SK-N-SH (cell line): ENCODE measurements around the gene TMEM229A. TPM values are rescaled to one million over a fixed set of nuclear protein-coding genes. Genes with fewer than 3 reads are reported as not detected.
"Not testable (repeated sequence)": the region's sequence is repeated elsewhere in the genome, so short reads cannot be mapped to it uniquely, and the experiment has no call there.

Experiments used
- CTCF ChIA-PET: fragments of 300-600, 350-600 bp; formaldehyde crosslinking; extraction: SDS; loops from one replicate; lab custom pipeline; 2021; lab: Yijun Ruan, JAX
- POLR2A ChIA-PET: fragments of 350-600 bp; sonication (Branson Sonifier 250); formaldehyde crosslinking; extraction: SDS; loops from one replicate; lab custom pipeline; 2020; ENCODE audit warnings: antibody characterized with exemption, inconsistent platforms; lab: Yijun Ruan, JAX
- DNase-seq: peaks from one replicate; pipeline ENCODE4 v3.0.0; 2012
- H2AFZ ChIP-seq: fragments of 200-600 bp; sonication (generic); 2 replicates; pipeline ENCODE4 v1.8.1; 2016; ENCODE audit warnings: antibody characterized with exemption, mild to moderate bottlenecking, low read depth
- H3F3A ChIP-seq: fragments of 200-600 bp; sonication (generic); replicated peaks from 2 replicates; pipeline ENCODE3; 2016; ENCODE audit warnings: antibody characterized with exemption, mild to moderate bottlenecking; ENCODE audit not compliant: insufficient read depth
- H3K27ac ChIP-seq, 2 experiments: fragments of 200-500 bp in 1 of 2; fragments of 200-600 bp in 1 of 2; sonication (Bioruptor generic) in 1 of 2; sonication (generic), shearing (Covaris generic) in 1 of 2; 2 replicates each; pipeline versions ENCODE4 v1.5.1 to v1.6.1; 2014 to 2016; ENCODE audit warnings: low read depth in 2 of 2, inconsistent platforms in 1 of 2, low read length in 1 of 2, mild to moderate bottlenecking in 1 of 2, mixed read lengths in 1 of 2
- H3K27me3 ChIP-seq: fragments of 200-600 bp; sonication (generic), shearing (Covaris generic); 2 replicates; pipeline ENCODE4 v1.6.1; 2016; ENCODE audit warnings: mixed run types; ENCODE audit not compliant: insufficient read depth
- H3K36me3 ChIP-seq, 2 experiments: fragments of 200-500 bp in 1 of 2; fragments of 200-600 bp in 1 of 2; sonication (Bioruptor generic) in 1 of 2; sonication (generic) in 1 of 2; replicated peaks in 1 of 2; 2 replicates each; pipeline versions ENCODE3 to v1.5.1; 2014 to 2016; ENCODE audit warnings: low read length in 1 of 2, mild to moderate bottlenecking in 1 of 2; ENCODE audit not compliant: insufficient read depth in 2 of 2, control insufficient read depth in 1 of 2
- H3K4me1 ChIP-seq, 2 experiments: fragments of 200-500 bp in 1 of 2; fragments of 200-600 bp in 1 of 2; sonication (Bioruptor generic) in 1 of 2; sonication (generic), shearing (Covaris generic) in 1 of 2; 2 replicates each; pipeline versions ENCODE4 v1.5.1 to v1.6.1; 2014 to 2016; ENCODE audit warnings: low read depth in 1 of 2, low read length in 1 of 2, mixed run types in 1 of 2; ENCODE audit not compliant: insufficient read depth in 2 of 2, control insufficient read depth in 1 of 2
- H3K4me2 ChIP-seq: fragments of 200-600 bp; sonication (generic), shearing (Covaris generic); 2 replicates; pipeline ENCODE4 v1.6.1; 2017; ENCODE audit warnings: mixed run types
- H3K4me3 ChIP-seq, 2 experiments: fragments of 200-500 bp in 1 of 2; fragments of 200-600 bp in 1 of 2; sonication (Bioruptor generic) in 1 of 2; sonication (generic), shearing (Covaris generic) in 1 of 2; 2 replicates each; pipeline versions ENCODE4 v1.5.1 to v1.8.1; 2014 to 2016; ENCODE audit warnings: low read depth in 2 of 2, inconsistent platforms in 1 of 2, low read length in 1 of 2, mild to moderate bottlenecking in 1 of 2, mixed read lengths in 1 of 2, moderate library complexity in 1 of 2
- H3K79me2 ChIP-seq: fragments of 200-600 bp; sonication (generic); 2 replicates; pipeline ENCODE4 v1.8.1; 2017; ENCODE audit warnings: mild to moderate bottlenecking; ENCODE audit not compliant: insufficient read depth
- H3K9ac ChIP-seq: fragments of 200-600 bp; sonication (generic); 2 replicates; pipeline ENCODE4 v1.6.1; 2017; ENCODE audit warnings: mixed run types
- H3K9me2 ChIP-seq: fragments of 200-600 bp; sonication (generic); 2 replicates; pipeline ENCODE4 v1.6.1; 2017; ENCODE audit warnings: mixed run types
- H3K9me3 ChIP-seq: fragments of 200-600 bp; sonication (generic); 2 replicates; pipeline ENCODE4 v1.6.1; 2017; ENCODE audit warnings: mixed run types, mild to moderate bottlenecking, moderate library complexity
- H4K20me1 ChIP-seq: fragments of 200-600 bp; sonication (generic); 2 replicates; pipeline ENCODE4 v1.6.1; 2017; ENCODE audit warnings: mild to moderate bottlenecking, mixed run types; ENCODE audit not compliant: insufficient read depth
- EZH2phosphoT487 ChIP-seq: fragments of 200-600 bp; sonication (generic); IDR thresholded peaks from 2 replicates; pipeline ENCODE4 v1.6.1; 2017; ENCODE audit warnings: low read depth, mixed run types, mild to moderate bottlenecking, antibody characterized with exemption, moderate library complexity, borderline replicate concordance
- FOXM1 ChIP-seq: IDR thresholded peaks from 2 replicates; pipeline ENCODE4 v1.4.0; 2012; ENCODE audit warnings: low read depth, mild to moderate bottlenecking
- MXI1 ChIP-seq: IDR thresholded peaks from 2 replicates; pipeline ENCODE4 v1.6.1; 2012; ENCODE audit warnings: mild to moderate bottlenecking, low read depth, low read length, improper control_type of control experiment
- NFIC ChIP-seq: IDR thresholded peaks from 2 replicates; pipeline ENCODE4 v1.4.0; 2012; ENCODE audit warnings: borderline replicate concordance
- RFX5 ChIP-seq: IDR thresholded peaks from 2 replicates; pipeline ENCODE4 v1.6.1; 2012; ENCODE audit warnings: mild to moderate bottlenecking, improper control_type of control experiment, low read length
- RXRA ChIP-seq: IDR thresholded peaks from 2 replicates; pipeline ENCODE4 v1.4.0; 2012; ENCODE audit warnings: low read depth, mild to moderate bottlenecking, borderline replicate concordance
- TAF1 ChIP-seq: IDR thresholded peaks from 2 replicates; pipeline ENCODE4 v1.6.1; 2012; ENCODE audit warnings: low read depth, mild to moderate bottlenecking, low read length, moderate library complexity, borderline replicate concordance
- TEAD4 ChIP-seq: IDR thresholded peaks from 2 replicates; pipeline ENCODE4 v1.4.0; 2012; ENCODE audit warnings: mild to moderate bottlenecking, borderline replicate concordance; ENCODE audit not compliant: insufficient read depth
- USF1 ChIP-seq: IDR thresholded peaks from 2 replicates; pipeline ENCODE4 v1.4.0; 2012; ENCODE audit warnings: low read depth, borderline replicate concordance
- WGBS: methylation state at CpG from one replicate; pipeline ENCODE4 v1.1.6; 2017; ENCODE audit warnings: low lambda C conversion rate; 5-methylcytosine and 5-hydroxymethylcytosine counted together
- polyA plus RNA-seq, 3 experiments: library from polyadenylated mRNA; depleted of rRNA; stranded (reverse); fragments of >200 nt; gene quantifications; 2 replicates each; pipeline ENCODE4 v1.2.3, GENCODE V29; 2012

TMEM229A gene
- polyA plus RNA-seq, 1 of the 3 experiments (the other 2 are of a cell fraction) = 0.35 TPM

DNA sequence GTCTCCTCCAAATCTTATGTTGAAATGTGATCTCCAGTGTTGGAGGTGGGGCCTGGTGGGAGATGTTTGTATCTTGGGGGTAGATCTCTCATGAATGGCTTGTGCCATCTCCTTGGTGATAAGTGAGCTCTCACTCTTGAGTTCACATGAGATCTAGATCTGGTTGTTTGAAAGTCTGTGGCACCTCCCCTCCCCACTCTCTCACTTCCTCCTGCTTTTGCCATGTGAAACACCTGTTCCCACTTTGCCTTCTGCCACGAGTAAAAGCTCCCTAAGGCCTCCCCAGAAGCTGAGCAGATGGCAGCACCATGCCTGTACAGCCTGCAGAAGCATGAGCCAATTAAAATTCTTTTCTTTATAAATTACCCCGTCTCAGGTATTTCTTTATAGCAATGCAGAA is 23.5 kb downstream of the TMEM229A start:
- Histone ChIP-seq H3K9ac (no peak overlapping the region), H3K4me1 (peaks cover 0 to 5% of the 10 kb centered on the region in 2 experiments; a peak in 2 of 4 replicates), H3K36me3 (no peaks in the 10 kb centered on the region), H3K27ac (no peak overlapping the region), H3K4me3 (no peak overlapping the region), H4K20me1 (no peaks in the 10 kb centered on the region), H3K4me2 (no peak overlapping the region), H2AFZ (no peak overlapping the region), H3K27me3 (no peaks in the 10 kb centered on the region), H3K9me2 (no peaks in the 10 kb centered on the region), H3F3A (no peaks in the 10 kb centered on the region)
- CTCF ChIA-PET = interaction anchor here (1.1 to 1.2 kb wide), 2 partner anchors 9 to 17 kb away, joined by 3 read pairs; no protein-coding TSS in a partner anchor
- POLR2A ChIA-PET = no interaction called here
- 38% methylated on average over 2 of the region's 2 CpGs for WGBS
- no peak for DNase-seq
- no peak for TF ChIP-seq TAF1
- TF ChIP-seq TEAD4 = no peak
- TF ChIP-seq FOXM1 = no peak
- no peak for TF ChIP-seq RXRA
- TF ChIP-seq NFIC = no peak
- no peak for TF ChIP-seq RFX5
- no peak for TF ChIP-seq EZH2phosphoT487
- TF ChIP-seq, all 33 proteins: peak for 0
- Histone ChIP-seq H3K9me3 (no peaks in the 10 kb centered on the region), H3K79me2 (no peaks in the 10 kb centered on the region)

DNA sequence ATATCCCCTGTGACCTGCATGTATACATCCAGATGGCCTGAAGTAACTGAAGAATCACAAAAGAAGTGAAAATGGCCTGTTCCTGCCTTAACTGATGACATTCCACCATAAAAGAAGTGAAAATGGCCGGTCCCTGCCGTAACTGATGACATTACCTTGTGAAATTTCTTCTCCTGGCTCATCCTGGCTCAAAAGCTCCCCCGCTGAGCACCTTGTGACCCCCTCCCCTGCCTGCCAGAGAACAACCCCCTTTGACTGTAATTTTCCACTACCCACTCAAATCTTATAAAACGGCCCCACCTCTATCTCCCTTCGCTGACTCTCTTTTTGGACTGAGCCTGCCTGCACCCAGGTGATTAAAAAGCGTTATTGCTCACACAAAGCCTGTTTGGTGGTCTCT is 24.6 kb downstream of the TMEM229A start:
- POLR2A ChIA-PET = interaction anchor here (1.5 kb wide), 1 partner anchor 18 kb away, joined by 6 read pairs; no protein-coding TSS in a partner anchor
- CTCF ChIA-PET = interaction anchor here (1.1 kb wide), 1 partner anchor 10 kb away, joined by 3 read pairs; no protein-coding TSS in a partner anchor
- 49% methylated on average over 6 of the region's 6 CpGs for WGBS
- H3F3A ChIP-seq, H3K9me3 ChIP-seq, H3K9me2 ChIP-seq, H3K79me2 ChIP-seq, H2AFZ ChIP-seq, H3K9ac ChIP-seq, H3K27me3 ChIP-seq, H3K4me2 ChIP-seq, H3K36me3 ChIP-seq, H3K4me1 ChIP-seq, DNase-seq, H3K4me3 ChIP-seq, H4K20me1 ChIP-seq, H3K27ac ChIP-seq: not testable (repeated sequence)

- no peak for DNase-seq
- Histone ChIP-seq H4K20me1 (no peaks in the 10 kb centered on the region), H3K36me3 (no peaks in the 10 kb centered on the region), H3K27me3 (no peaks in the 10 kb centered on the region), H3F3A (no peaks in the 10 kb centered on the region), H3K4me3 (no peak overlapping the region), H3K4me1 (no peaks in the 10 kb centered on the region), H2AFZ (no peak overlapping the region), H3K9me2 (no peaks in the 10 kb centered on the region), H3K9ac (no peak overlapping the region), H3K9me3 (no peaks in the 10 kb centered on the region), H3K4me2 (no peak overlapping the region), H3K27ac (no peak overlapping the region), H3K79me2 (no peaks in the 10 kb centered on the region)
- POLR2A ChIA-PET = no interaction called here
- TF ChIP-seq USF1 (no peak), MXI1 (no peak)
- 47% methylated on average over 3 of the region's 3 CpGs for WGBS
- CTCF ChIA-PET = no interaction called here
These were observed 33.2 kb downstream of the TMEM229A start for GRCh38 chr7:123999703-124000102.
